Stromal cell of bone marrow (primary cell): ENCODE results near the gene CA5A.
A peak's percentile ranks its signal among the peaks of the same experiment; 100 is the strongest.
"Not testable (repeated sequence)": the region's sequence is repeated elsewhere in the genome, so short reads cannot be mapped to it uniquely, and the experiment has no call there.

Source experiments
- DNase-seq: peaks from one replicate; pipeline ENCODE4 v3.0.0-alpha.2; 2012; ENCODE audit warnings: low read depth

Gene CA5A

DNA sequence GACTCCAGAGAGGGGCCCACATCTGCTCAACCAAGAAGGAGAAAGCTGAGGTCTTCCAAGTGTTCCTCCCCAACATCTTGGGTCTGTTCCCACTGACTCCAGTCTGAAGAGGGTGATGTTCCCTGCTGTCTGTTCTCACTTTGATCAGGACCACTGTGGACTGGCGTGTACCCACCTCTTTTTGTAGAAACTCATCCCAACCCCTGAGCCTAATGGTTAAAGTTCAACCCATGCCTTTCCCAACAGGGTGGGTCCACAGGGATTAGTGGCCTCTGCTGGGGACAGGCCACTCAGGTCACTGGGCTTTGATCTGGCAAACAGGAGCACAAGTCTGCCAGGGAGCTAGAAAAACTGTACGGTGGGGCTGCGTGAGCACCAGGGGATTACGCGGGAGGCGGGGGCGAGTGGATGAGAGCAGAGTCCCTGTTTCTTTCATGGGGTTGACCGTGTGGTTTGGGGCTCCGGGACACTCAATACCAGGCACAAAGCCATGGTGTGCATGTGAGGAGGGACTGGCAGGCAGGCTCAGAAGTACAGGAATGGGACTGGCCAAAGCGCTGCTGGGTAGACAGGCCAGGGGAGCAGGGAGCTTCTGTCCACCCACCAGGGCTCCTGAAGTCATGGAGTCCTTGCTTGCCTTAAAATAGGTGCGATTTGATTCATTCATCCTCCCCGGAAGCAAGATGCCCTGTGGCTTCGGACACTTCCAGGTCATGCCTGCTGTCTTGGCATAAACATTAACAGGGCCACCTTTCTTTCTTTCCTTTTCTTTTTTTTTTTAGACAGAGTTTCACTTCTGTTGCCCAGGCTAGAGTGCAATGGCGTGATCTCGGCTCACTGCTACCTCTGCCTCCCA lies at the start of gene CA5A:
Gene CA5A, minus strand, starts transcription at position 155 of the 856 bp plus-strand sequence. Its CDS starts 79 bp downstream, at position 76.
- no peak for DNase-seq

DNA sequence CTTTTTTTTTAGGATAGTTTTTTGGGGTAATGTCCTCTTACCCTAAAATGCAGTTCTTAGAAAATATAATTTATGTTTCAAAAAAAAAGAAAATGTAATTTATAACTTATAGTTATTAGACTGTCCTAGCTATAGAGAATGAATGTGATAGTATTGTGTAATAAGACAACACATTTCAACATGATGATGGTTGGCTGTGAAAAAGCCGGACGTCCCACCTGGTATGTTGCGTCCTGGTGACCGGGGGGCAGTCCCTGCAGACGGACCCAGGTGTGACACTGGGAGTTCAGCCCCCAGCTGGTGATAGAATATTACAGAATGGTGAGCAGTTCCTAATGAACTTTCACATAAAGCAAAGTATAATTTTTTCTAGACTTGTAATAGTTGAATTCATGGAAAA lies 49.2 kb upstream of the CA5A start:
- not testable (repeated sequence) for DNase-seq

DNA sequence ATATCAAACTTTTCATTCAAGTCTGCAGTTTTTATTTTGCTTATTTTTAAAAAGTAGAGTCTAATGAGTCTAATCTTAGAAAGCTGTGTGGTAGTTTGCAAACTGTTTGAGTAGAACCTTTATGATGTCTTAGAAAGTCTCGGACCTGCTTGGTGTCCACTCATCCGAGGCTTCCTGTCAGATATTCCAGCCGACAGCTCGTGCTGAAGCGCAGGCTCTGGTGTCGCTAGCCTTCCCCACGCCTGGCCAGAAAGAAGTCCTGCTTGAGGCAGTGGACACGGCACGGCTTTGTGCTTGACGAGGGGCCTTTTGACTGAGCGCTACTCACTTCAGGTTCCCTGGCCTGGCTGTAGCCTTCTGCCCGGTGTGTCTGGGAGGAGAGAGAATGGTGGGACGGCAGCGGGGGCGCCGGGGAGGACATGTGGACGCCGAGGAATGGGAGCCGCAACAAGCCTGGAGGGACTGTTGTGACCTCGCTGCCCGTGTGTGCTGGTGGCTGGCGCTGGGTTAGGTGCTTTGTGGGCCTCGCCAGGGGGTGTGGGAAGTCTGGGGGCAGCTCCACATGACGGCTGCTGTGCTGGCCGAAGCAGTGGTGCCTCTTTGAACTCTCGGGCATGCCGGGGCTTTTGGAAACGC lies 48.4 kb upstream of the CA5A start:
- no peak for DNase-seq

GRCh38 chr16:87984180-87984579 lies 47.9 kb upstream of the CA5A start:
- DNase-seq: not testable (repeated sequence)

- DNase-seq: peak; percentile 48
These were observed 47.4 kb upstream of the CA5A start for GRCh38 chr16:87983737-87984097.

- DNase-seq: not testable (repeated sequence)
These were observed 46.9 kb upstream of the CA5A start for GRCh38 chr16:87983072-87983736.

GRCh38 chr16:87982581-87983041 lies 46.3 kb upstream of the CA5A start:
- DNase-seq: no peak

DNA sequence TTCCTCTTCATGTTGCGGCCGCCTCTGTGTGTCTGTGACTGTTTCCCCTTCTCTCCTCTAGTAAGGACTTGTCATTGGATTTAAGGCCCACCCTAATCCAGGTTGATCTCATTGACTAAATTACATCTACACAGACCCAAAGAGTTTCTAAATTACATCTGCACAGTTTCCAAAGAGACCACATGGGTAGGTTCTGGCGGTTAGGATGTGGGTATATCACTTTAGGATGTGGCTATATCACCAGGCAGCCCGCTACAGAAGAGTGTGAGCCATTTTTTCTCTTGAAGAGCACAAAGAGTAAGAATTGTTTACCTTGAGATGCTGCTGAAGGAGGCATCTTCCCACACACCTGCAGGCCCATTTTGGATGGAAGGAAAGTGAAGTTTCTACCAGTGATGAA lies 45.0 kb upstream of the CA5A start:
- DNase-seq: not testable (repeated sequence)

- not testable (repeated sequence) for DNase-seq
These were observed 43.7 kb upstream of the CA5A start for GRCh38 chr16:87979911-87980630.

- no peak for DNase-seq
These were observed 43.0 kb upstream of the CA5A start for GRCh38 chr16:87979352-87979751.

GRCh38 chr16:87978127-87978526 lies 41.8 kb upstream of the CA5A start:
- no peak for DNase-seq

DNA sequence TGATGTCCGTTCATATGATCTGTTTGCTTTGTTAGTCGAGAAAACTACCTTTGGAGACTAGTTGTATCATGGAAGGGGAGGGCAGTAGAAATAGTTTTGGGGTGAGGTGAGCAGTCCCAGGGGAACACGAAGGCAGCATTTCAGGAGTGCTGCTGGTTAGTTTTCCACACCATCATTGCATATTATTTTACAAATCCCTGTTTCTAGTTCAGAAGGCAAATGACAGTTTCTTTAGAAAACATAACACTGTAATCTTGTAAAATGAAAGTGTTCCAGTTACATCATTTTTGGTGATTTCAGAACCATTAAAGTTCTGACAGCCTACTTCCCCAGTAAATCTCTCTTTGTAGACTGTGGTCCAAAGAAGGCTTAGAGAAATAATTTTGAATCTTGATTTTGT lies 40.3 kb upstream of the CA5A start:
- no peak for DNase-seq

GRCh38 chr16:87974178-87974577 lies 37.8 kb upstream of the CA5A start:
- DNase-seq: no peak

DNA sequence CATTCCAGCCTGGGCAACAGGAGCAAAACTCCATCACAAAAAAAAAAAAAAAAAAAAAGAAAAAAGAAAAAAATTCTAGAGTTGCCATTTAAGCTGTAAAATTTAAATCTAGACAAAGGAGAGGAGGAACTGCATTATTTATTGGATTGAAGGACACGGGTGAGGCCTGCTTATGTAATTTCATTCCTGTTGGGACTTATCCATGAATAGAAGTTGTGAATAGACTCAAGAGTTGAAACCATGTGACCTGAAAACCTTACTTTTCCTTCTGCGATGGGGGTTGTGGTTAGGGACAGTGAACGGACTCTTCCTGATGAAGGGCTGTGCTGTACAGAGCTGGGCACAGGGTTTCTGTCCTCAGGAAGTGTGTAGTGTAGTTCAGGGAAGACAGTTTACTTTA lies 37.4 kb upstream of the CA5A start:
- no peak for DNase-seq

DNA sequence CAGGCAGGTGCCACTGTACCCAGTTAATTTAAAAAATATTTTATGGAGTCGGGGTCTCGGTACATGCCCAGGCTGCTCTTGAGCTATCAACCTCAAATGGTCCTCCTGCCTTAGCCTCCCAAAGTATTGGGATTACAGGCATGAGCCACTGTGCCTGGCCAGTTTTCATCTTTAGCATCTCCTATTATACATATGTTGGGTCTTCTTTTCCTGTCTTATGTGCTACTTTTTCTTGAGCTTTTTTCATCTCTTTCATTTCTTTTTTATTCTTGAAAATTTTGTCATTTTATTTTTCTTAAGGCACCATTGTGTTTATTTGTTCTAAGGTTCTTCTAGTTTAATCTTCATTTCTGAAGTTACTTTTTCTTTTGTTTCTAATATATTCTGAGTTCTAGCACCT lies 35.6 kb upstream of the CA5A start:
- no peak for DNase-seq

DNA sequence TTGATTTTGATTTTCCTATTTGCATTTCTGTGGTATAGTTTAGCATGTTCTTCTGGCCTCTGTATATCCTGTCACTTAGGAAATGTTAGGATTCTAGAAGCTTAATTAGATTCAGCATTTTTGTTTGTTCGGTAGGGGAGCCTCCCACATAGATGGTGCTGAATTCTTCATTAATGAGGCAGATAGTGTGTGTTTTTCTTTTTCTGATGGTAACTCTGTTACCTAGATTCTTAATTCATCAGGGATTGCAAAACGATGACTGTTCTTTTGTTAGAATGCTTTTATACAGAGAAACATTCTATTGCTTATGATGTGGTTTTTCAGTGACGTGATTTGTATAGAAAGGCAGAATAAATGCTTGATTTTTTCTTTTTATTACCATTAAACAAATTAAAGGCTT lies 33.9 kb upstream of the CA5A start:
- DNase-seq: no peak

DNA sequence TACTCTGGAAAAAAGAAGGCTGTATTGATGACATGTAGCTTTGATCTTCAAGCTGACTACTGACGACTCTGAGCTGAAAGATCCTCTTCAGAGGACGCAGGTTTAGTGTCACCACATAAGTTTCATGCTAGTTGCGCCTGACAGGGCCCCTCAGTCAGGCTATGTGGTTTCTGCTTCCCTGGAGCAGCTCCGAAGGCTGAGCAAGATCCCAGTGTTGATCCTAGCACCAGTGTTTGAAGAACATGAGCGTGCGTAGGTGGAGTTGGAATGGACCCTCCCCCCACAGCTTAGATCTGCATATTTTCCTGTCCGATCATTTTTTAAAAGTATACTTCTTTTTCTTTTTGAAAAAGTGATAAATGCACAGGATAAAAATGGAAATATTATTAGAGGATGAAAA lies 32.2 kb upstream of the CA5A start:
- peak; percentile 64 for DNase-seq

- DNase-seq: no peak
These were observed 30.4 kb upstream of the CA5A start for GRCh38 chr16:87966685-87967185.

- peak; percentile 89 for DNase-seq
These were observed 29.8 kb upstream of the CA5A start for GRCh38 chr16:87966064-87966645.

GRCh38 chr16:87965417-87965816 lies 29.1 kb upstream of the CA5A start:
- DNase-seq: no peak

- no peak for DNase-seq
These were observed 27.8 kb upstream of the CA5A start for GRCh38 chr16:87964049-87964659.
